IMR-90 (cell line): ENCODE data around the gene TMEM63A. TPM values are rescaled to one million over a fixed set of nuclear protein-coding genes. Genes with fewer than 3 reads are reported as not detected.
"Not testable (repeated sequence)": the region's sequence is repeated elsewhere in the genome, so short reads cannot be mapped to it uniquely, and the experiment has no call there.

Experiments
- ATAC-seq: fragments of 200-7000 bp; cut with Tn5 transposase; 2 replicates; pipeline ENCODE4 v1.9.1; 2020; ENCODE audit warnings: low read depth, mild to moderate bottlenecking, moderate library complexity
- BruUV-seq: library from RNA; stranded (reverse); fragments of 400-500 nt; replicated peaks from 2 replicates; lab custom pipeline; 2021; lab: Mats Ljungman, UMichigan
- CTCF ChIA-PET: fragments of 300-600 bp; formaldehyde crosslinking; extraction: SDS; loops from one replicate; lab custom pipeline; 2021; ENCODE audit warnings: antibody characterized with exemption; lab: Yijun Ruan, JAX
- POLR2A ChIA-PET: fragments of 300-600 bp; sonication (Branson Sonifier 250); formaldehyde crosslinking; loops from one replicate; lab custom pipeline; 2022; ENCODE audit warnings: antibody characterized with exemption; ENCODE audit not compliant: unreplicated experiment; lab: Charles Lee
- DNase-seq: peaks from one replicate; pipeline ENCODE4 v3.0.0; 2013
- H2AFZ ChIP-seq: replicated peaks from 2 replicates; pipeline ENCODE3; 2013; ENCODE audit warnings: low read length, mild to moderate bottlenecking; ENCODE audit not compliant: poor library complexity
- H2AK5ac ChIP-seq: 2 replicates; pipeline ENCODE4 v1.6.1; 2013; ENCODE audit warnings: low read depth, low read length, inconsistent platforms
- H2AK9ac ChIP-seq: replicated peaks from 2 replicates; pipeline ENCODE3; 2013; ENCODE audit warnings: mild to moderate bottlenecking, low read depth, low read length, moderate library complexity; ENCODE audit not compliant: poor library complexity
- H2BK120ac ChIP-seq: 2 replicates; pipeline ENCODE4 v1.6.1; 2013; ENCODE audit warnings: low read depth, low read length, inconsistent platforms
- H2BK15ac ChIP-seq: 3 replicates; pipeline ENCODE4 v1.6.1; 2013; ENCODE audit warnings: low read depth, low read length, inconsistent platforms
- H2BK20ac ChIP-seq: 2 replicates; pipeline ENCODE4 v1.6.1; 2013; ENCODE audit warnings: low read depth, mild to moderate bottlenecking, inconsistent platforms, low read length, moderate library complexity
- H2BK5ac ChIP-seq: 2 replicates; pipeline ENCODE4 v1.6.1; 2013; ENCODE audit warnings: mild to moderate bottlenecking, low read depth, low read length, inconsistent platforms; ENCODE audit not compliant: poor library complexity, severe bottlenecking
- H3K14ac ChIP-seq: replicated peaks from 2 replicates; pipeline ENCODE4 v1.6.1; 2013; ENCODE audit warnings: low read depth, low read length, inconsistent platforms
- H3K18ac ChIP-seq: 2 replicates; pipeline ENCODE4 v1.6.1; 2013; ENCODE audit warnings: low read depth, low read length, control low read depth
- H3K23ac ChIP-seq: 2 replicates; pipeline ENCODE4 v1.6.1; 2013; ENCODE audit warnings: low read depth, low read length, inconsistent platforms
- H3K27ac ChIP-seq: 2 replicates; pipeline ENCODE4 v1.5.1; 2013; ENCODE audit warnings: mild to moderate bottlenecking, control low read depth, low read length; ENCODE audit not compliant: insufficient read depth
- H3K27me3 ChIP-seq: 2 replicates; pipeline ENCODE4 v1.6.1; 2013; ENCODE audit warnings: low read length; ENCODE audit not compliant: control insufficient read depth, insufficient read depth
- H3K36me3 ChIP-seq: 2 replicates; pipeline ENCODE4 v1.6.1; 2013; ENCODE audit warnings: low read length, mixed read lengths; ENCODE audit not compliant: control insufficient read depth, insufficient read depth
- H3K4ac ChIP-seq: 2 replicates; pipeline ENCODE4 v1.6.1; 2013; ENCODE audit warnings: low read depth, low read length, inconsistent platforms
- H3K4me1 ChIP-seq: 2 replicates; pipeline ENCODE4 v1.6.1; 2013; ENCODE audit warnings: low read length, mixed read lengths; ENCODE audit not compliant: control insufficient read depth, insufficient read depth
- H3K4me2 ChIP-seq: 2 replicates; pipeline ENCODE4 v1.6.1; 2013; ENCODE audit warnings: low read depth, mild to moderate bottlenecking, control low read depth, low read length, moderate library complexity
- H3K4me3 ChIP-seq: 2 replicates; pipeline ENCODE4 v1.5.1; 2013; ENCODE audit warnings: low read depth, mild to moderate bottlenecking, control low read depth, low read length, moderate library complexity; ENCODE audit not compliant: insufficient read depth
- H3K56ac ChIP-seq: 2 replicates; pipeline ENCODE4 v1.6.1; 2013; ENCODE audit warnings: low read length, inconsistent platforms; ENCODE audit not compliant: insufficient read depth; ENCODE audit errors: extremely low read depth
- H3K79me1 ChIP-seq, 2 experiments: 2 replicates each; pipeline ENCODE4 v1.6.1; 2013; ENCODE audit warnings: low read length in 2 of 2, inconsistent platforms in 1 of 2, low read depth in 1 of 2
- H3K9ac ChIP-seq: 2 replicates; pipeline ENCODE4 v1.6.1; 2013; ENCODE audit warnings: low read depth, low read length, control low read depth
- H3K9me1 ChIP-seq: 2 replicates; pipeline ENCODE4 v1.6.1; 2013; ENCODE audit warnings: low read length, inconsistent platforms; ENCODE audit not compliant: insufficient read depth
- H3K9me3 ChIP-seq: 2 replicates; pipeline ENCODE4 v1.6.1; 2013; ENCODE audit warnings: low read length; ENCODE audit not compliant: control insufficient read depth, insufficient read depth
- H4K20me1 ChIP-seq: 2 replicates; pipeline ENCODE4 v1.6.1; 2013; ENCODE audit warnings: low read length, inconsistent platforms; ENCODE audit not compliant: insufficient read depth
- H4K5ac ChIP-seq: 2 replicates; pipeline ENCODE4 v1.6.1; 2013; ENCODE audit warnings: mild to moderate bottlenecking, low read depth, low read length, control low read depth
- H4K8ac ChIP-seq, 2 experiments: 2 replicates each; pipeline ENCODE4 v1.6.1; 2013; ENCODE audit warnings: low read depth in 2 of 2, low read length in 2 of 2, control low read depth in 1 of 2, inconsistent platforms in 1 of 2
- H4K91ac ChIP-seq: 2 replicates; pipeline ENCODE4 v1.6.1; 2013; ENCODE audit warnings: low read depth, low read length, inconsistent platforms; ENCODE audit not compliant: insufficient read depth
- WGBS, 2 experiments: methylation state at CpG; one replicate each; pipeline versions ENCODE4 v1.1.5 to v1.1.7; 2013; ENCODE audit warnings: missing lambda C conversion rate in 2 of 2; ENCODE audit not compliant: insufficient read length in 1 of 2; ENCODE audit errors: extremely low coverage in 2 of 2; 5-methylcytosine and 5-hydroxymethylcytosine counted together
- dilution Hi-C: fragments of 300-500 bp; cut with HindIII; formaldehyde crosslinking; loops from one replicate; pipeline ENCODE4 v1.14.3; 2018; ENCODE audit warnings: low sequenced_read_pairs; ENCODE audit not compliant: unreplicated experiment
- in situ Hi-C: fragments of 300-500 bp; cut with MboI; formaldehyde crosslinking; loops from 3 replicates; pipeline ENCODE4 v1.14.3; 2019; ENCODE audit warnings: low sequenced_read_pairs, inconsistent platforms, mixed read lengths
- intact Hi-C: fragments of 100-400 bp; cut with micrococcal nuclease; formaldehyde crosslinking; loops from 2 replicates; pipeline ENCODE4 v1.10.0; 2022
- polyA plus RNA-seq, 3 experiments: library from polyadenylated mRNA; depleted of rRNA; stranded (reverse); fragments of >200 nt; gene quantifications; 2 replicates each; pipeline ENCODE4 v1.2.3, GENCODE V29; 2012; ENCODE audit warnings: low replicate concordance in 1 of 3
- total RNA-seq: library from RNA; depleted of rRNA; stranded (reverse); fragments of >200 nt; gene quantifications from 2 replicates; pipeline ENCODE4 v1.2.3, GENCODE V29; 2012

Gene TMEM63A
- total and polyA plus RNA-seq, 2 of the 4 experiments (the other 2 are of a cell fraction) = 4.7 to 23.3 TPM

- intact Hi-C loops, ATAC-seq, H3K14ac ChIP-seq, H3K9me3 ChIP-seq, H2BK20ac ChIP-seq, H2AFZ ChIP-seq, H4K20me1 ChIP-seq, H3K27ac ChIP-seq, DNase-seq, H4K91ac ChIP-seq, H2AK5ac ChIP-seq, H3K18ac ChIP-seq, H3K36me3 ChIP-seq, dilution Hi-C loops, H3K4me3 ChIP-seq, H3K56ac ChIP-seq, H2AK9ac ChIP-seq, H3K4me2 ChIP-seq, H2BK5ac ChIP-seq, BruUV-seq, H3K79me1 ChIP-seq, POLR2A ChIA-PET, H3K4me1 ChIP-seq, H2BK120ac ChIP-seq, H3K23ac ChIP-seq, CTCF ChIA-PET, H2BK15ac ChIP-seq, H3K27me3 ChIP-seq, H4K5ac ChIP-seq, in situ Hi-C loops, H3K4ac ChIP-seq, H3K9me1 ChIP-seq, H3K9ac ChIP-seq, H4K8ac ChIP-seq: not testable (repeated sequence)
- no CpG with 5 or more reads among the region's 3 CpGs for WGBS, 2 experiments
Measured at GRCh38 chr1:225929462-225929861, 47.3 kb upstream of the TMEM63A start.
